GM12878 (cell line): ENCODE data around the gene ABCC2. TPM values are rescaled to one million over a fixed set of nuclear protein-coding genes. Genes with fewer than 3 reads are reported as not detected.
A peak's percentile ranks its signal among the peaks of the same experiment; 100 is the strongest.

Source experiments
- ATAC-seq: fragments of 200-7000 bp; cut with Tn5 transposase; 3 replicates; pipeline ENCODE4 v1.9.1; 2020; ENCODE audit warnings: mild to moderate bottlenecking, moderate library complexity
- BruUV-seq: library from RNA; stranded (reverse); fragments of 400-500 nt; replicated peaks from 2 replicates; lab custom pipeline; 2021; lab: Mats Ljungman, UMichigan
- CTCF ChIA-PET: fragments of 300-600 bp; sonication (Branson Sonifier 250); formaldehyde crosslinking; extraction: SDS; loops from one replicate; lab custom pipeline; 2021; ENCODE audit warnings: inconsistent platforms; lab: Yijun Ruan, JAX
- POLR2A ChIA-PET: fragments of 350-600 bp; formaldehyde crosslinking; extraction: SDS; loops from one replicate; lab custom pipeline; 2021; ENCODE audit warnings: inconsistent platforms; lab: Charles Lee
- RAD21 ChIA-PET: fragments of 300-600 bp; sonication (Branson Sonifier 250); formaldehyde crosslinking; loops from one replicate; lab custom pipeline; 2023; ENCODE audit warnings: antibody characterized with exemption; ENCODE audit not compliant: unreplicated experiment; lab: Charles Lee
- SMC1A ChIA-PET: fragments of 300-600 bp; sonication (Branson Sonifier 250); formaldehyde crosslinking; loops from one replicate; lab custom pipeline; 2023; ENCODE audit not compliant: unreplicated experiment, uncharacterized antibody; lab: Charles Lee
- DNase-seq: peaks from one replicate; pipeline ENCODE4 v3.0.0-alpha.2; 2011; ENCODE audit warnings: low read depth, low spot score
- FAIRE-seq: peaks from 3 replicates; lab custom pipeline; 2011; peaks lifted over from hg19 to GRCh38; lab: Jason Lieb, UNC
- H2AFZ ChIP-seq: 2 replicates; pipeline ENCODE4 v1.6.0; 2011; ENCODE audit warnings: low read depth, low read length, control low read depth; ENCODE audit not compliant: control insufficient read depth
- H3K27ac ChIP-seq: 2 replicates; pipeline ENCODE4 v1.5.1; 2011; ENCODE audit warnings: control low read depth; ENCODE audit not compliant: control insufficient read depth, insufficient read depth
- H3K27me3 ChIP-seq, 2 experiments: replicated peaks in 1 of 2; 2 replicates each; pipeline versions ENCODE4 v1.6.0 to v1.6.1; 2011; ENCODE audit warnings: low read length in 1 of 2; ENCODE audit not compliant: control insufficient read depth in 2 of 2, insufficient read depth in 2 of 2
- H3K36me3 ChIP-seq, 2 experiments: 2 replicates each; pipeline ENCODE4 v1.5.1; 2011; ENCODE audit warnings: low read length in 1 of 2; ENCODE audit not compliant: control insufficient read depth in 2 of 2, insufficient read depth in 2 of 2
- H3K4me1 ChIP-seq: 2 replicates; pipeline ENCODE4 v1.6.1; 2011; ENCODE audit warnings: mild to moderate bottlenecking, low read length, moderate library complexity, mixed read lengths; ENCODE audit not compliant: control insufficient read depth, insufficient read depth
- H3K4me2 ChIP-seq: 2 replicates; pipeline ENCODE4 v1.6.0; 2011; ENCODE audit warnings: control low read depth; ENCODE audit not compliant: control insufficient read depth, insufficient read depth
- H3K4me3 ChIP-seq: fragments of 200-600 bp; sonication (generic); 2 replicates; pipeline ENCODE4 v1.5.1; 2016
- H3K79me2 ChIP-seq: 2 replicates; pipeline ENCODE4 v1.6.0; 2011; ENCODE audit warnings: low read length; ENCODE audit not compliant: control insufficient read depth, insufficient read depth
- H3K9ac ChIP-seq: 2 replicates; pipeline ENCODE4 v1.8.0; 2011; ENCODE audit warnings: low read length, control low read depth, mixed read lengths; ENCODE audit not compliant: control insufficient read depth, insufficient read depth
- H3K9me3 ChIP-seq: replicated peaks from 3 replicates; pipeline ENCODE4 v1.5.1; 2011; ENCODE audit warnings: mild to moderate bottlenecking, low read length; ENCODE audit not compliant: control insufficient read depth, insufficient read depth
- H4K20me1 ChIP-seq: 2 replicates; pipeline ENCODE4 v1.6.0; 2011; ENCODE audit not compliant: control insufficient read depth, insufficient read depth
- FOXK2 ChIP-seq: fragments of 450-650 bp; IDR thresholded peaks from 2 replicates; pipeline ENCODE4 v1.6.1; 2017; ENCODE audit warnings: mild to moderate bottlenecking, moderate library complexity
- RAD21 ChIP-seq: IDR thresholded peaks from 2 replicates; pipeline ENCODE4 v1.6.1; 2011; ENCODE audit warnings: mild to moderate bottlenecking, low read depth, low read length, moderate library complexity; ENCODE audit not compliant: insufficient read depth
- WGBS: methylation state at CpG from one replicate; pipeline ENCODE4 v1.1.6; 2016; ENCODE audit warnings: low lambda C conversion rate; ENCODE audit not compliant: insufficient replicate concordance, insufficient coverage; ENCODE audit errors: missing lambda C conversion rate; 5-methylcytosine and 5-hydroxymethylcytosine counted together
- in situ Hi-C: fragments of 300-500 bp; cut with MboI; formaldehyde crosslinking; loops from 9 replicates; pipeline ENCODE4 v1.14.3; 2018; ENCODE audit warnings: mixed read lengths
- intact Hi-C: fragments of 100-400 bp; cut with micrococcal nuclease; formaldehyde crosslinking; loops from one replicate; pipeline ENCODE4 v1.14.2; 2022; ENCODE audit not compliant: unreplicated experiment
- polyA plus RNA-seq, 11 experiments: library from polyadenylated mRNA; depleted of rRNA in 4 of 11; unstranded in 6 of 11; stranded (reverse) in 5 of 11; fragments of >200 nt; fragmentation: Nextera tagmentation in 4 of 11; fragmentation: Illumina TruSeq in 1 of 11; extraction: Ambion mirVana in 4 of 11; extraction: Trizol in 1 of 11; gene quantifications; 1 replicate in 1 of 11; 2 replicates in 10 of 11; pipeline versions ENCODE4 v1.2.1 to v1.2.3, GENCODE V29; 2011 to 2016; ENCODE audit warnings: inconsistent platforms in 2 of 11, missing spikeins in 2 of 11, low read depth in 1 of 11
- total RNA-seq, 4 experiments: library from RNA; depleted of rRNA in 3 of 4; stranded (reverse); fragments of >200 nt in 3 of 4; fragmentation: Illumina TruSeq in 1 of 4; extraction: Trizol in 1 of 4; gene quantifications; 2 replicates each; pipeline versions ENCODE4 v1.2.1 to v1.2.3, GENCODE V29; 2013 to 2021
- TF ChIP-seq, protein P1 (sequence below), 3 experiments: IDR thresholded peaks in 2 of 3; conservative IDR thresholded peaks in 1 of 3; 2 replicates each; pipeline ENCODE4 v1.5.1; 2011; ENCODE audit warnings: low read depth in 3 of 3, low read length in 3 of 3, mild to moderate bottlenecking in 3 of 3, control low read depth in 2 of 3, moderate library complexity in 2 of 3, inconsistent platforms in 1 of 3, mixed read lengths in 1 of 3; ENCODE audit not compliant: control insufficient read depth in 2 of 3, insufficient read depth in 1 of 3; ENCODE audit errors: extremely low read depth in 1 of 3

Gene ABCC2
- total and polyA plus RNA-seq, 10 of the 15 experiments (the other 5 are each of a cell fraction or from before 2014, with no cell fraction given): 0.02 to 0.95 (median 0.21) TPM

DNA sequence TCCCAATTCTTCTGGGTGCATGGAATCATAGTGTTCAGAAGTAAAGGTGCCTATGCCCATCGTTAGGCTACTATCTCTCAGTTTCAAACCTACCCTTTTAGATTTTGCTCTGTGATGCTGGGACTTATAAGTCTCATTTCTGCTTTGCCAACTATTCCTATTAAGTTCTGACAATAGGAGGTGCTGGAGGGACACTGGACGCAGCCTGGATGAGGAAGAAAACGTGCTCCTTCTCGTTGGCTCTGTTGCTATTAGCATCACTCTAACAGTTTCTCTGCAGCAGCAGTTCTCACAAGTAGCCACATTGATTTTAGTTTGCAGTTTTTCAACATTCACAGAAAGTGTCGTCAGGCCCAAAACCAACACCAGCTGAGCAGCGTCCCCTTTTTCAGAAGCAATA is 72.4 kb downstream of the ABCC2 start:
- H3K27me3 ChIP-seq: no peaks in the 10 kb centered on the region
- SMC1A ChIA-PET: interaction anchor here (2.1 to 8.1 kb wide), 3 partner anchors 9 to 191 kb away, joined by 7 to 51 read pairs (median 11); no protein-coding TSS in a partner anchor
- H3K9ac ChIP-seq: no peak overlapping the region
- in situ Hi-C loops (no loop called here), intact Hi-C loops (loop anchor here (10.0 kb wide), 2 partner anchors 370 to 480 kb away; partner anchors contain the start of genes CHUK and PKD2L1)
- POLR2A ChIA-PET: no interaction called here
- CTCF ChIA-PET: interaction anchor here (0.7 to 15.9 kb wide), 4 partner anchors 9 to 189 kb away, joined by 3 to 340 read pairs (median 12); no protein-coding TSS in a partner anchor
- no peaks in the 10 kb centered on the region for H3K36me3 ChIP-seq
- RAD21 ChIA-PET: interaction anchor here (1.8 to 3.6 kb wide), 2 partner anchors 9 to 190 kb away, joined by 4 to 16 read pairs; no protein-coding TSS in a partner anchor
- no peaks in the 10 kb centered on the region for H3K79me2 ChIP-seq
- no peak for FAIRE-seq
- ATAC-seq: no peak
- H3K4me2 ChIP-seq: no peak overlapping the region
- TF ChIP-seq, protein P1, sequence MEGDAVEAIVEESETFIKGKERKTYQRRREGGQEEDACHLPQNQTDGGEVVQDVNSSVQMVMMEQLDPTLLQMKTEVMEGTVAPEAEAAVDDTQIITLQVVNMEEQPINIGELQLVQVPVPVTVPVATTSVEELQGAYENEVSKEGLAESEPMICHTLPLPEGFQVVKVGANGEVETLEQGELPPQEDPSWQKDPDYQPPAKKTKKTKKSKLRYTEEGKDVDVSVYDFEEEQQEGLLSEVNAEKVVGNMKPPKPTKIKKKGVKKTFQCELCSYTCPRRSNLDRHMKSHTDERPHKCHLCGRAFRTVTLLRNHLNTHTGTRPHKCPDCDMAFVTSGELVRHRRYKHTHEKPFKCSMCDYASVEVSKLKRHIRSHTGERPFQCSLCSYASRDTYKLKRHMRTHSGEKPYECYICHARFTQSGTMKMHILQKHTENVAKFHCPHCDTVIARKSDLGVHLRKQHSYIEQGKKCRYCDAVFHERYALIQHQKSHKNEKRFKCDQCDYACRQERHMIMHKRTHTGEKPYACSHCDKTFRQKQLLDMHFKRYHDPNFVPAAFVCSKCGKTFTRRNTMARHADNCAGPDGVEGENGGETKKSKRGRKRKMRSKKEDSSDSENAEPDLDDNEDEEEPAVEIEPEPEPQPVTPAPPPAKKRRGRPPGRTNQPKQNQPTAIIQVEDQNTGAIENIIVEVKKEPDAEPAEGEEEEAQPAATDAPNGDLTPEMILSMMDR (IDR thresholded peaks at IDR 0.05 in 2 of 3, conservative IDR thresholded peaks at IDR 0.05 in 1 of 3; ENCODE audit: control insufficient read depth in 2 of 3, extremely low read depth in 1 of 3, insufficient read depth in 1 of 3, low read depth in 3 of 3, low read length in 3 of 3): peak in 1 of 3 experiments; percentile 26; a peak in 1 of 6 replicates
- TF ChIP-seq FOXK2 (no peak), RAD21 (peak; percentile 31; the same call in 1 of the 2 replicates)
- H3K9me3 ChIP-seq: no peaks in the 10 kb centered on the region
- no peak for DNase-seq
- no peaks in the 10 kb centered on the region for H3K4me1 ChIP-seq
- no peak overlapping the region for H2AFZ ChIP-seq
- H4K20me1 ChIP-seq: no peaks in the 10 kb centered on the region
- 28% methylated on average over 6 of the region's 6 CpGs for WGBS
- H3K27ac ChIP-seq: no peak overlapping the region
- BruUV-seq: no TSS peak
- H3K4me3 ChIP-seq: no peak overlapping the region
